ENCODE data around the gene GADD45B.
A peak's percentile ranks its signal among the peaks of the same experiment; 100 is the strongest.

GADD45B gene

GRCh38 chr19:2477141-2477710 is 1.3 kb downstream of the GADD45B start:
- H3K79me2 ChIP-seq (ENCODE audit: insufficient read depth, low read length) = peaks cover 18% of the 10 kb centered on the region; the same call in 1 of the 2 replicates
- TF ChIP-seq, protein P1, sequence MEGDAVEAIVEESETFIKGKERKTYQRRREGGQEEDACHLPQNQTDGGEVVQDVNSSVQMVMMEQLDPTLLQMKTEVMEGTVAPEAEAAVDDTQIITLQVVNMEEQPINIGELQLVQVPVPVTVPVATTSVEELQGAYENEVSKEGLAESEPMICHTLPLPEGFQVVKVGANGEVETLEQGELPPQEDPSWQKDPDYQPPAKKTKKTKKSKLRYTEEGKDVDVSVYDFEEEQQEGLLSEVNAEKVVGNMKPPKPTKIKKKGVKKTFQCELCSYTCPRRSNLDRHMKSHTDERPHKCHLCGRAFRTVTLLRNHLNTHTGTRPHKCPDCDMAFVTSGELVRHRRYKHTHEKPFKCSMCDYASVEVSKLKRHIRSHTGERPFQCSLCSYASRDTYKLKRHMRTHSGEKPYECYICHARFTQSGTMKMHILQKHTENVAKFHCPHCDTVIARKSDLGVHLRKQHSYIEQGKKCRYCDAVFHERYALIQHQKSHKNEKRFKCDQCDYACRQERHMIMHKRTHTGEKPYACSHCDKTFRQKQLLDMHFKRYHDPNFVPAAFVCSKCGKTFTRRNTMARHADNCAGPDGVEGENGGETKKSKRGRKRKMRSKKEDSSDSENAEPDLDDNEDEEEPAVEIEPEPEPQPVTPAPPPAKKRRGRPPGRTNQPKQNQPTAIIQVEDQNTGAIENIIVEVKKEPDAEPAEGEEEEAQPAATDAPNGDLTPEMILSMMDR (IDR thresholded peaks at IDR 0.05; ENCODE audit: insufficient read depth, low read length, poor library complexity, severe bottlenecking) = no peak
- no peak for TF ChIP-seq EZH2phosphoT487 (conservative IDR thresholded peaks at IDR 0.05; ENCODE audit: low read length)
- H3K4me2 ChIP-seq (ENCODE audit: low read depth, low read length, poor library complexity, severe bottlenecking) = peak overlapping the region; percentile 59
- H3K27me3 ChIP-seq (ENCODE audit: low read length) = no peaks in the 10 kb centered on the region
- no peaks in the 10 kb centered on the region for H4K20me1 ChIP-seq (ENCODE audit: low read depth, low read length)
- peak overlapping the region; percentile 86 for H3K4me3 ChIP-seq (ENCODE audit: insufficient read depth, low read length, poor library complexity, severe bottlenecking)
- H3F3A ChIP-seq (ENCODE audit: insufficient read depth) = peaks cover 12% of the 10 kb centered on the region
- H3K27ac ChIP-seq (ENCODE audit: low read depth, low read length) = peak overlapping the region; percentile 63
- no peak overlapping the region for H2AFZ ChIP-seq (ENCODE audit: low read depth, low read length, severe bottlenecking)
- no peaks in the 10 kb centered on the region; the same call in 1 of the 2 replicates for H3K9me3 ChIP-seq (ENCODE audit: insufficient read depth, low read length)
- peak overlapping the region; percentile 80 for H3K9ac ChIP-seq (ENCODE audit: low read length)
- H3K9me2 ChIP-seq (replicated peaks; ENCODE audit: insufficient read depth, low read length) = no peaks in the 10 kb centered on the region
- H3K36me3 ChIP-seq (ENCODE audit: low read length) = no peaks in the 10 kb centered on the region

DNA sequence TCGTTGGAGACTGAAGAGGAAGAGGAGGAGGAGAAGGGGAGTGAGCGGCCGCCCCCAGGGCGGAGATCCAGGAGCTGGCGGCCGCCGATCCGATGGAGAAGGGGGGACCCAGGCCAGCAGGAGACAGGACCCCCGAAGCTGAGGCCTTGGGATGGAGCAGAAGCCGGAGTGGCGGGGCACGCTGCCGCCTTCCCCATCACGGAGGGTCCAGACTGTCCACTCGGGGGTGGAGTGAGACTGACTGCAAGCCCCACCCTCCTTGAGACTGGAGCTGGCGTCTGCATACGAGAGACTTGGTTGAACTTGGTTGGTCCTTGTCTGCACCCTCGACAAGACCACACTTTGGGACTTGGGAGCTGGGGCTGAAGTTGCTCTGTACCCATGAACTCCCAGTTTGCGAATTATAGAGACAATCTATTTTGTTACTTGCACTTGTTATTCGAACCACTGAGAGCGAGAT is 1.8 kb downstream of the GADD45B start:
- Histone ChIP-seq H3K27me3 (ENCODE audit: low read length) (no peaks in the 10 kb centered on the region), H2AFZ (ENCODE audit: low read depth, low read length, severe bottlenecking) (no peak overlapping the region), H3K79me2 (ENCODE audit: insufficient read depth, low read length) (peaks cover 18% of the 10 kb centered on the region; the same call in 1 of the 2 replicates), H3K9me3 (ENCODE audit: insufficient read depth, low read length) (no peaks in the 10 kb centered on the region; the same call in 1 of the 2 replicates), H3K9me2 (replicated peaks; ENCODE audit: insufficient read depth, low read length) (no peaks in the 10 kb centered on the region), H3K36me3 (ENCODE audit: low read length) (no peaks in the 10 kb centered on the region), H3F3A (ENCODE audit: insufficient read depth) (peaks cover 12% of the 10 kb centered on the region), H4K20me1 (ENCODE audit: low read depth, low read length) (no peaks in the 10 kb centered on the region), H3K4me3 (ENCODE audit: insufficient read depth, low read length, poor library complexity, severe bottlenecking) (peak overlapping the region; percentile 86), H3K9ac (ENCODE audit: low read length) (peak overlapping the region; percentile 80), H3K4me2 (ENCODE audit: low read depth, low read length, poor library complexity, severe bottlenecking) (peak overlapping the region; percentile 59), H3K27ac (ENCODE audit: low read depth, low read length) (peak overlapping the region; percentile 63)
- no peak for TF ChIP-seq EZH2phosphoT487 (conservative IDR thresholded peaks at IDR 0.05; ENCODE audit: low read length)
- TF ChIP-seq, protein P1 (IDR thresholded peaks at IDR 0.05; ENCODE audit: insufficient read depth, low read length, poor library complexity, severe bottlenecking) = no peak

DNA sequence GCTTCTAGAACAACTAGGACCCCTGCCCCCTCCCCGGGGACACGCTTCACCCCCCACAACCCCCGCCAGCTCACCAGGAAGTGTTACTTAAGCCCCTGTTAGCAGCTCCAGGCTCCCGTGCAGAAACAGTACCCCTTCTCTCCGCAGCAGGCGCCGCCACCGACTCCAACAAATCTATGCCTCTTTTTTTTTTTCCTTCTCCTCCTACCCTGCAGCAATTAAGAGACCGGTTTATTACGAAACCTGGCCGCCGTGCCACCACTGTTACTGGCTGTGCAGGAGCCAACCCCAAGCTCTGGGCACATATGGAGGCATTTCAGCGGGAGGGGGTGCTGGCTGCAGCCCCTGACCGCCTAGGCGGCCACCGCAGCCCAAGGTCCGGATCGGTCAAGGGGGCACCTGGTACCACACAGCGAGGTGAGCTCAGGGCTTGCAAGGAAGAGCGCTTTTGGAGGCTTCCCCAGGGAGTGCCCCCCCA is 2.4 kb downstream of the GADD45B start:
- Histone ChIP-seq H2AFZ (ENCODE audit: low read depth, low read length, severe bottlenecking) (no peak overlapping the region), H3K9me2 (replicated peaks; ENCODE audit: insufficient read depth, low read length) (no peaks in the 10 kb centered on the region), H3K4me2 (ENCODE audit: low read depth, low read length, poor library complexity, severe bottlenecking) (peak overlapping the region; percentile 59), H3K9me3 (ENCODE audit: insufficient read depth, low read length) (peaks cover 5% of the 10 kb centered on the region; the same call in 1 of the 2 replicates), H3K4me3 (ENCODE audit: insufficient read depth, low read length, poor library complexity, severe bottlenecking) (peak overlapping the region; percentile 86), H3F3A (ENCODE audit: insufficient read depth) (peaks cover 12% of the 10 kb centered on the region), H3K9ac (ENCODE audit: low read length) (peak overlapping the region; percentile 80), H3K36me3 (ENCODE audit: low read length) (no peaks in the 10 kb centered on the region), H3K79me2 (ENCODE audit: insufficient read depth, low read length) (peaks cover 18% of the 10 kb centered on the region; the same call in 1 of the 2 replicates), H4K20me1 (ENCODE audit: low read depth, low read length) (no peaks in the 10 kb centered on the region), H3K27ac (ENCODE audit: low read depth, low read length) (peak overlapping the region; percentile 63), H3K27me3 (ENCODE audit: low read length) (no peaks in the 10 kb centered on the region)
- TF ChIP-seq, protein P1 (IDR thresholded peaks at IDR 0.05; ENCODE audit: insufficient read depth, low read length, poor library complexity, severe bottlenecking) = no peak
